DOHH2 (cell line): ENCODE measurements around the gene TEC.
"Not testable (repeated sequence)": the region's sequence is repeated elsewhere in the genome, so short reads cannot be mapped to it uniquely, and the experiment has no call there.

Experiments
- CTCF ChIP-seq: fragments of 200-600 bp; sonication (generic); IDR thresholded peaks from one replicate; pipeline ENCODE4 v1.5.1; 2014; ENCODE audit warnings: antibody characterized with exemption, mild to moderate bottlenecking, low read depth, low read length; ENCODE audit not compliant: poor library complexity, severe bottlenecking
- EZH2phosphoT487 ChIP-seq: fragments of 200-600 bp; sonication (generic); IDR thresholded peaks from 2 replicates; pipeline ENCODE4 v1.6.1; 2017; ENCODE audit warnings: borderline replicate concordance, mild to moderate bottlenecking, antibody characterized with exemption, low read length, moderate library complexity, mixed read lengths

GRCh38 chr4:48164561-48164960 is 105.1 kb downstream of the TEC start:
- not testable (repeated sequence) for TF ChIP-seq CTCF, EZH2phosphoT487
